MV-4-11 (cell line): ENCODE measurements around the gene AKR7A3.
A peak's percentile ranks its signal among the peaks of the same experiment; 100 is the strongest.

Source experiments
- DNase-seq: peaks from one replicate; lab custom pipeline; 2025; lab: John Stamatoyannopoulos, UW

AKR7A3 gene

DNA sequence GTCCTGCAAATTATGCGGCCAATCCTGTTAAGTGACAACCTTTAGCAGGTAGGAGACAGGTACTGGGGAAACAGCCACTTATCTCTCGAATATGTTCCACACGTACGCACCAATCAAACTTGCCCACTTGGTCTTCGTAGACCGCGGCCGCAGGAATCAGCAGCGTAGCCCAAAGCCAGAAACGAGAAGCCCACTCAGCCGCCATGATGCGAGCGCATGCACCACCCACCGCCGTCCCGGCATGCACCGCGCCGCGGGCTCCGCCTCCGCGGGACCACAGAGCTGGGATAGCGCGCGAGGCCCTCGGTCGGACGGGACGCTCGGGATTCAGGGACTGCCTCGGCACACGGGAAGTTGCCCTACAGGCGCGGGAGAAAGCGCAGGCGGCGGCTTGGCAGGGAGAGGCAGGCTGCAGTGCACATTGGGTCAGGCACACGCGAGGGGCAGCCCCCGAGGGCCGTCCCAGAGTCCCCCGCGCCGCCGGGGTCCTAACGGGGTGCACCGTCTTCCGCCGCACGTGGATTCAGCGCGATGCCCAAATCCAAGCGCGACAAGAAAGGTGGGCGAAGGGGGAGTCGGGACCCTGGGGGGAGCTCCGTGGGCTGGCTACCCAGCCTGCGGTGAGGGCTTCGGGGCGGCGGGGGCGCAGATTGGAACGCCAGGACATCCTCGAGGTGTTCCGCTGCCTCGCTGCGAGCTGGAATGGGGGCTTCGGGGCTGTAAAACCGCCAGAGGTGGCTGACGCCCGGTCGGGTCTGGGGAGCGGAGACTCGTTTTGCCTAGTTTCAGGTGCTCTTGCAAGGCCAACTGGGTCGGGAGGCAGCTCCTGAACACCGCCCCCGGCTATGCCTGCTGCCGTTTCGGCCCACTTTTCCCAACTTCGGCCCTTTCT lies 37.0 kb downstream of the AKR7A3 start, which contains the start of the genes EMC1 and MRTO4:
Gene EMC1, minus strand, starts transcription at position 220 of the 892 bp plus-strand sequence. Its CDS starts 15 bp downstream, at position 205.
Gene MRTO4, plus strand, starts transcription at position 501 of the 892 bp plus-strand sequence. Its CDS starts 31 bp downstream, at position 532.
- peak; percentile 75 for DNase-seq

DNA sequence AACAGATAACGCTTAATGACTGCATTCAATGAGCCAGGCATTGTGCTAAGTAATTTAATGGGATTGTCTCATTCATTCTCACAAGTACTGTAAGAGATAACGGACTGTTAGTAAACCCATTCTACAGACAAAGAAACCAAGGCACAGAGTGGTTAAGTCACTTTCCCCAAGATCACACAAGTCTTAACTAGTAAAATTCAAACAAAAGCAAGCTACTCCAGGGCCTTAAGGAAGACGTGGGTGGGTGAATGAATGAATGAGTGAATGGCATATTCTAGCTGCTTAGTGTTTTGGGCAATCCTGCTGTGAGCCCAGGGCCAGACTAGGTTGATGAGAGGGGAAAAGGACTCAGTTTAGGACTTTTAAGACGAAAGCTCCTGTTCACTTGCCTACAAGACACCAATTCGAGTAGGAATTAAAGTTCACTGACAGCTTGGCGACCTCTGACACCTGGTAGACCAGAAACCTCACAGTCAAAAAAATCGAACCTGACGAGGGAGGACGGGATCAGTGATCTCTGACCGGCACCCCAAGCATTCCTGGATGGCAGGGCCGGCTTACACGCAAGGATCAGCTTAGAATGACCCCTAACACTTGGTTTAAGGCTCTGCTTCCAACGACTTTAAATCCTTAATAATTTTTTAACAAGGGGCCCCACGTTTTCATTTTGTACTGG lies 37.8 kb downstream of the AKR7A3 start:
- DNase-seq: no peak

GRCh38 chr1:19240673-19241538 lies 47.7 kb downstream of the AKR7A3 start:
- DNase-seq: peak; percentile 84

GRCh38 chr1:19239876-19240275 lies 48.7 kb downstream of the AKR7A3 start:
- DNase-seq: peak; percentile 8

GRCh38 chr1:19234224-19234623 lies 54.3 kb downstream of the AKR7A3 start:
- DNase-seq: no peak
